ENCODE measurements around the gene LRRD1. TPM values are rescaled to one million over a fixed set of nuclear protein-coding genes. Genes with fewer than 3 reads are reported as not detected.

LRRD1 gene
- total RNA-seq = not detected in 2 replicates

DNA sequence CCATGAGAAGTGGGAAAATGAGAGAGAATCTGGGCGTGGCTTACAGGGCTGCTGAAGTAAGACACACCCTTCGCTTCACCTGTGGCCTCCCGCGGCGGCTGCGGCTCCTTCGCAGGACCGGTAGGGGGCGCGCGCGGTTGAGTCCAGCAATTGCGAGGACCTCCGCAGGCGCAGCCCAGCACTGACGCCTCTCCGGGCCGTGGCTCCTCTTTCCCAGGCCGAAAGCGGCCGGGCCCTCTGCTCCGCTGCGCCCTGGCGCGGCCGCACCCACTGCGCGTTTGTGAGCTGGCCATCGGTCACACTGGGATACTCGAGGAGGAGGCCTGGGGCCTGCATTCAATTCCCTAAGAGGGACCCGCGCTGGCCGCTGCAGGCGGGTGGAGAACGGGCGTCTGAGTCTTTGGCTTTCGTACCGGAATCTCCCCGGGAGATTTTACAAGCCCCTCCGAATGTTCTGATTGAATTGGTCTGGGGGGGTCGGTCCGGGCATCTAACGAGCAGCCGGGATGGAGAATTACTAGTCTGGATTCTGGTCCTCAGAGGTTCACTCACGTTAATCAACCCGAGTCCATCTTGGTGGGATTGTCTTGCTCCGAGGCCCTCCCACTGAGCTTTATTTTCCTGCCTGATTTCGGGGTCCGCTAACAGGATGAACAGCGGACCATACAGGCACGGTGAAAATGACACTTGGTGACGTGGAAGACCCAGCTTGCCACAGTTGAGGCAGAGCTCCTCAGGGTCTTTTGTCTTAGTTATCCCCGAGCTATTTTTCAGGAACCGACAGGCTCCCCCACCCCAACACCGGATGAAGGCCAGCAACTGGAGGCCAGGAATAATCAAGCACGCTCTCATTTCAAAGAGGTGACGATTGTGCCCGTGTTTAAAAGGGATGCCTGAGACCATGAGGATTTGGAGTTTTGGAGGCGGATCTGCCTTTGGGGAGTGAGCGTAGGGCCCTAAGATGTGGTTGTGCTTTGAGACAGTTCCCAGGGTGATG, at the start of gene LRRD1:
LRRD1 (minus strand) TSS at position 215 of the 997 bp plus-strand sequence. CDS start 13,940 bp downstream, outside the sequence.

DNA sequence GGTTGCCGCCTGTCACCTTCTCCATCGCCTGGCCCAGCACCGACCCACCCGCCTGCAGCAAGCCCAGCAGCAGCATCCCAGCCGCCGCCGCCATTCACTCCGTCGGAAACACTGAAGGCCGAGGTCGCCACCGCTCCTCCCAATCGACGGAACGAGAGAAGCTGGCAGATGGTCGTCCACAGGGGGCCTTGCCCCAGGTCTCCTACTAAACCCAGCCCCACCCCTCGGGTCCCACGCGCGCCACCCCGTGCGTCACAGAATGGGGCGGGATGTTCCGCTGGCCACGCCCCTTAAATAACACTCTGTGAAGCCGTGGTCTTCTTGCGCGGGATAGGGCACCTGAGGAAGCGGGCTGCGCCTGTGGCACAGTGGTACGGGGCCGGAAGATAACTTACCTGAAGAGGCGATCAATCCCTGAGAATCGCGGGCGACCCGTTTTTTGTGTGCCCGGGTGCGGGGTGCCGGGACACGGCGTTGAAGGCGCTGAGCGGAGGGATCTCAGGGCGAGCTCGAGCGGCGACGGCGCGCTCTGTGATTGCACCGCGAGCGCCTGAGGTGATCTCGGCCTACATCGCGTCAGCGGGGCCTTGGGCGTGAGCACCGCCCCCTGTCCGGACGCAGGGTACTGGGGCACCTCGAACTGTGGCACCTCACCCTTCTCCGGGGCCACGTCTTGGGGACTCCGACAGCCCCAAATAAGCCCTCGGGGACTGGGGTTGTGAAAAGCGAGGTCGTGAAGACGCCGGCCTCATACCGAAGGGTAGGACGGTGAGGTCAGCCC, 44.5 kb downstream of the LRRD1 start, which contains the start of gene CYP51A1:
CYP51A1 (minus strand) TSS at position 207 of the 781 bp plus-strand sequence; CDS start at position 94, 113 bp downstream.

Other genes starting within 250 kb of the LRRD1 start
- 25.6 and 26.2 TPM in 2 replicates for gene AKAP9, start 238.3 kb downstream of the LRRD1 start, total RNA-seq
- 73.5 and 78.0 TPM in 2 replicates for gene CYP51A1, start 44.7 kb downstream of the LRRD1 start, total RNA-seq
- 41.2 and 47.6 TPM in 2 replicates for gene KRIT1, start 66.8 kb upstream of the LRRD1 start, total RNA-seq
- gene ANKIB1, start 66.8 kb upstream of the LRRD1 start, total RNA-seq = 23.8 and 29.0 TPM in 2 replicates

All from cardiac ventricle fibroblast (primary cell).